Ishikawa (cell line): Measurements from ENCODE around the gene LRP8.
A peak's percentile ranks its signal among the peaks of the same experiment; 100 is the strongest.

Experiments
- CEBPB ChIP-seq: IDR thresholded peaks from 2 replicates; pipeline ENCODE4 v1.6.1; 2012
- CREB1 ChIP-seq: IDR thresholded peaks from 2 replicates; pipeline ENCODE4 v1.6.1; 2012; ENCODE audit warnings: low read depth
- EGR1 ChIP-seq: IDR thresholded peaks from 2 replicates; pipeline ENCODE4 v1.6.1; 2012
- EP300 ChIP-seq: IDR thresholded peaks from 2 replicates; pipeline ENCODE4 v1.6.1; 2012; ENCODE audit warnings: borderline replicate concordance
- FOXM1 ChIP-seq: IDR thresholded peaks from 2 replicates; pipeline ENCODE4 v1.6.1; 2012; ENCODE audit warnings: low read depth, borderline replicate concordance
- NFIC ChIP-seq: IDR thresholded peaks from 2 replicates; pipeline ENCODE4 v1.6.1; 2012
- RAD21 ChIP-seq: IDR thresholded peaks from 2 replicates; pipeline ENCODE4 v1.6.1; 2012; ENCODE audit warnings: low read depth
- TAF1 ChIP-seq: IDR thresholded peaks from 2 replicates; pipeline ENCODE4 v1.6.1; 2012; ENCODE audit warnings: low read depth, mild to moderate bottlenecking
- TCF12 ChIP-seq: IDR thresholded peaks from 2 replicates; pipeline ENCODE4 v1.6.1; 2012; ENCODE audit warnings: low read depth
- TEAD4 ChIP-seq: IDR thresholded peaks from 2 replicates; pipeline ENCODE4 v1.6.1; 2012
- YY1 ChIP-seq: IDR thresholded peaks from 2 replicates; pipeline ENCODE4 v1.6.1; 2012; ENCODE audit warnings: low read depth
- ZBTB7A ChIP-seq: IDR thresholded peaks from 2 replicates; pipeline ENCODE4 v1.6.1; 2012; ENCODE audit warnings: low read depth
- TF ChIP-seq, protein P1 (sequence below): IDR thresholded peaks from 2 replicates; pipeline ENCODE4 v1.6.1; 2012
- TF ChIP-seq, protein P2 (sequence below): IDR thresholded peaks from 2 replicates; pipeline ENCODE4 v1.6.1; 2012
- TF ChIP-seq, protein P3 (sequence below): IDR thresholded peaks from 2 replicates; pipeline ENCODE4 v1.6.1; 2012; ENCODE audit warnings: low read depth, mild to moderate bottlenecking

LRP8 gene

DNA sequence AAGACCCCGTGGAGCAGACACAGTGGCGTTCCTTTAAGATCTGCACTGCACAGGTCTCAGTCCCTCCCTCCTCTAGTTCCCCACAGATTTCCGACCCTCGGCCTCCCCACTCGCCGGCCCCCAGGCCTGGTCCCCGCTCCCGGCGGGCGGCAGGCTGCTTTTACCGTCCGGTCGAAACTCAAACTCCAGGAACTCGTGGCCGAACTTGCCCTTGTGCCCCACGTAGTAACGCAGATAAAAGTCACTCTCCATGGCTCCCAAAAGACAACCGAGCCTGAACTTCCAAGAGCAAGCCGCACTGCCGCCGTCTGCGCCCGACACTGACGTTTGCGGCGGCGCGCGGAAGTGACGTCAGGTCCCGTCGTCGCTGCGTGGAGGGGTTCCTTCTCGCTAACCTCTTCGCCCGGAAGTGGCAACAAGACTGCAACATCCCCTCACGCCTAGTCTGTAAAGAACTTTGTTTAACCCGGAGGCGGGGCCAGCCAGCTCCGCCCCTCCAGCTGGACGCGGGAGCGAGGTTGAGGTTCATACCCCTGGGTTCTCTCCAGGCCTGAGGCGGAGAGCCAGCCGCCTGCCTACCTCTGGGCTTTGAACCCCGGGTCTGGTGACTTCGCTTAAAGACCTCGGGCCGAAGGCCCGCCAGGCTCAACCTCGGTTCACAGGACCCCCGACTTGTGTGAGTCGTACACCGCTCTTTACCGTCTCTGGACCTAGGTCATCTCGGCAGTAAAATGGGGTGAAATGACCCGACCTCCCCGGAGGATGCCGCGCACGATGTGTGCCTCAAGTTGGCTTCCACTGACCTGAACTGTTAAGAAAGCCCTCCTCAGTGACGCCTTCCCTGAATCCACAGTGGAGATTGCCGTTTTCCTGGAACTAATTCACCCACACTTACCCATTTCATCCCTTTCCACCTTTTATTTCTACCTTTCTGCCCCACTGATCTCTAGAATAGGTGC, 89.4 kb downstream of the LRP8 start, which contains the start of gene MAGOH:
Gene MAGOH (minus strand): TSS at position 322 of the 959 bp plus-strand sequence. CDS start 70 bp downstream, at position 252.
- TF ChIP-seq, protein P1, sequence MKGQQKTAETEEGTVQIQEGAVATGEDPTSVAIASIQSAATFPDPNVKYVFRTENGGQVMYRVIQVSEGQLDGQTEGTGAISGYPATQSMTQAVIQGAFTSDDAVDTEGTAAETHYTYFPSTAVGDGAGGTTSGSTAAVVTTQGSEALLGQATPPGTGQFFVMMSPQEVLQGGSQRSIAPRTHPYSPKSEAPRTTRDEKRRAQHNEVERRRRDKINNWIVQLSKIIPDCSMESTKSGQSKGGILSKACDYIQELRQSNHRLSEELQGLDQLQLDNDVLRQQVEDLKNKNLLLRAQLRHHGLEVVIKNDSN, result 0 out of 2 replicates have a peak, but pooled peaks have one; percentile 40
- TF ChIP-seq YY1 (peak; percentile 59; the same call in 1 of the 2 replicates), EP300 (peak; percentile 28; the same call in 1 of the 2 replicates), NFIC (0 out of 2 replicates have a peak, but pooled peaks have one; percentile 29), RAD21 (no peak), CEBPB (no peak), EGR1 (0 out of 2 replicates have a peak, but pooled peaks have one; percentile 9), TEAD4 (peak; percentile 18; the same call in 1 of the 2 replicates), ZBTB7A (no peak), TCF12 (peak; percentile 78), TAF1 (peak; percentile 75), CREB1 (peak; percentile 99), FOXM1 (no peak)
- TF ChIP-seq, protein P2, sequence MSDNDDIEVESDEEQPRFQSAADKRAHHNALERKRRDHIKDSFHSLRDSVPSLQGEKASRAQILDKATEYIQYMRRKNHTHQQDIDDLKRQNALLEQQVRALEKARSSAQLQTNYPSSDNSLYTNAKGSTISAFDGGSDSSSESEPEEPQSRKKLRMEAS, result peak; percentile 88
- TF ChIP-seq, protein P3, sequence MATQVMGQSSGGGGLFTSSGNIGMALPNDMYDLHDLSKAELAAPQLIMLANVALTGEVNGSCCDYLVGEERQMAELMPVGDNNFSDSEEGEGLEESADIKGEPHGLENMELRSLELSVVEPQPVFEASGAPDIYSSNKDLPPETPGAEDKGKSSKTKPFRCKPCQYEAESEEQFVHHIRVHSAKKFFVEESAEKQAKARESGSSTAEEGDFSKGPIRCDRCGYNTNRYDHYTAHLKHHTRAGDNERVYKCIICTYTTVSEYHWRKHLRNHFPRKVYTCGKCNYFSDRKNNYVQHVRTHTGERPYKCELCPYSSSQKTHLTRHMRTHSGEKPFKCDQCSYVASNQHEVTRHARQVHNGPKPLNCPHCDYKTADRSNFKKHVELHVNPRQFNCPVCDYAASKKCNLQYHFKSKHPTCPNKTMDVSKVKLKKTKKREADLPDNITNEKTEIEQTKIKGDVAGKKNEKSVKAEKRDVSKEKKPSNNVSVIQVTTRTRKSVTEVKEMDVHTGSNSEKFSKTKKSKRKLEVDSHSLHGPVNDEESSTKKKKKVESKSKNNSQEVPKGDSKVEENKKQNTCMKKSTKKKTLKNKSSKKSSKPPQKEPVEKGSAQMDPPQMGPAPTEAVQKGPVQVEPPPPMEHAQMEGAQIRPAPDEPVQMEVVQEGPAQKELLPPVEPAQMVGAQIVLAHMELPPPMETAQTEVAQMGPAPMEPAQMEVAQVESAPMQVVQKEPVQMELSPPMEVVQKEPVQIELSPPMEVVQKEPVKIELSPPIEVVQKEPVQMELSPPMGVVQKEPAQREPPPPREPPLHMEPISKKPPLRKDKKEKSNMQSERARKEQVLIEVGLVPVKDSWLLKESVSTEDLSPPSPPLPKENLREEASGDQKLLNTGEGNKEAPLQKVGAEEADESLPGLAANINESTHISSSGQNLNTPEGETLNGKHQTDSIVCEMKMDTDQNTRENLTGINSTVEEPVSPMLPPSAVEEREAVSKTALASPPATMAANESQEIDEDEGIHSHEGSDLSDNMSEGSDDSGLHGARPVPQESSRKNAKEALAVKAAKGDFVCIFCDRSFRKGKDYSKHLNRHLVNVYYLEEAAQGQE, result no peak

DNA sequence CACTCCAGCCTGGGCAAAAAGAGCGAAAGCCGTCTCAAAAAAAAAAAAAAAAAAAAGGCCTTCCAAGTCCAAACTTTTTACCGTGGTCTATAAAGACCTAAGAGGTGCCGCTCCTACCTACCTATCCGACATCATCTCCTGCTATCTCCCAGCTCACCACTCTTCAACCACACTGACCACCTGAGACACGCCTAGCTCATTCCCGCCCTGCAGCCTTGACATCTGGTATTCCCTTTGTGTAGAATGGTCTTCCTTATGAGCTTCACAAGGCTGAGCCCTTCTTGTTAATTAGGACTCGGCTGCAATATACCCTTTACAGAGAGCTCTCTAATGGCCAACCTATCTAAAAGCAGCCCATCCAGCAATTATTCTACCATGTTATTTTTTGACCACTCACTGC, 90.2 kb downstream of the LRP8 start:
- no peak for TF ChIP-seq TCF12
- TF ChIP-seq, protein P1, result no peak
- TF ChIP-seq CREB1, result no peak
- TF ChIP-seq TAF1, result no peak
- no peak for TF ChIP-seq EP300
- no peak for TF ChIP-seq FOXM1
- TF ChIP-seq, protein P3, result no peak
- TF ChIP-seq, protein P2, result no peak
- TF ChIP-seq YY1, result no peak
- no peak for TF ChIP-seq EGR1
- no peak for TF ChIP-seq CEBPB
- TF ChIP-seq RAD21, result no peak
- TF ChIP-seq NFIC, result no peak
- TF ChIP-seq ZBTB7A, result no peak
- no peak for TF ChIP-seq TEAD4

DNA sequence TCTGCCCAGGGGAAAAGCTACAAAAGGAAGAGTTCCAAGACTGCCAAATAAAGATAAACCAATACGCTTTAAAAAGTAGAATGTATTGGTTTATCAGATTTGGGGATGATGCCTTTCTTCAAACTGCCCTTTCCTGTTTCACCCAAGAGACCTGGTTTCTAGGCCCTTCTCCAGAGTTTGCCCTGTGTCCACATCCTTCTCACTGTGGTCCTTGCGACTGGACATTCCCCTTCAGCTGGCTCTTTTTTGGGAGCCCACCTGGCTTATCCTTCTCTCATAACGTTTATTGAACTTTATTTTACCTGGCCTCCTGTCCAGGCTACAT, 106.9 kb downstream of the LRP8 start:
- TF ChIP-seq, protein P1, result no peak
- TF ChIP-seq ZBTB7A, result no peak
- TF ChIP-seq CREB1, result no peak
- no peak for TF ChIP-seq RAD21
- no peak for TF ChIP-seq FOXM1
- no peak for TF ChIP-seq TEAD4
- TF ChIP-seq, protein P3, result no peak
- TF ChIP-seq TCF12, result no peak
